Spleen (tissue), 7 donors: ENCODE results near the gene ANKS1B.

ENCODE experiments used
- CTCF ChIP-seq, 11 experiments: fragments of 200-600 bp in 7 of 11; fragments of 450-650 bp in 4 of 11; sonication (generic) in 4 of 11; IDR thresholded peaks in 8 of 11; conservative IDR thresholded peaks in 3 of 11; 1 replicate in 7 of 11; 2 replicates in 4 of 11; pipeline versions ENCODE4 v1.4.0 to v1.8.0; 2016 to 2021; ENCODE audit warnings: antibody characterized with exemption in 11 of 11, inconsistent platforms in 4 of 11, mild to moderate bottlenecking in 1 of 11
- POLR2A ChIP-seq, 3 donors: fragments of 450-650 bp; IDR thresholded peaks; one replicate each; pipeline ENCODE4 v1.5.1; 2017; ENCODE audit warnings: antibody characterized with exemption in 3 of 3, mild to moderate bottlenecking in 1 of 3
- POLR2AphosphoS5 ChIP-seq, 3 donors: sonication (generic); formaldehyde crosslinking; IDR thresholded peaks; one replicate each; pipeline ENCODE4 v1.5.1; 2017; ENCODE audit warnings: antibody characterized with exemption in 3 of 3
- donor health status: DM: no; HTN: no; CAD: no; lungs with moderate emphysema.
- donor health status: DM: no; HTN: no; CAD: no.
- donor health status: DM: no; HTN: no; CAD: no.

- TF ChIP-seq CTCF (IDR thresholded peaks at IDR 0.05 in 8 of 11, conservative IDR thresholded peaks at IDR 0.05 in 3 of 11) = no peak
- TF ChIP-seq POLR2A (IDR thresholded peaks at IDR 0.05) = no peak
- no peak for TF ChIP-seq POLR2AphosphoS5 (IDR thresholded peaks at IDR 0.05)
Observed at GRCh38 chr12:98868538-98868937, 1116.2 kb downstream of the ANKS1B start.
